GM23338 (cell line): ENCODE results near the gene FILIP1L. TPM values are rescaled to one million over a fixed set of nuclear protein-coding genes. Genes with fewer than 3 reads are reported as not detected.

Experiments
- EZH2 ChIP-seq: fragments of 200-600 bp; sonication (generic); IDR thresholded peaks from one replicate; pipeline ENCODE4 v1.8.0; 2017; ENCODE audit warnings: antibody characterized with exemption, mild to moderate bottlenecking, low read depth; ENCODE audit not compliant: unreplicated experiment
- EZH2phosphoT487 ChIP-seq: fragments of 200-600 bp; sonication (generic); IDR thresholded peaks from one replicate; pipeline ENCODE4 v1.8.1; 2018; ENCODE audit warnings: antibody characterized with exemption; ENCODE audit not compliant: unreplicated experiment
- POLR2AphosphoS5 ChIP-seq: IDR thresholded peaks from 2 replicates; pipeline ENCODE4 v1.6.1; 2016; ENCODE audit warnings: antibody characterized with exemption, low read depth
- ZNF331 ChIP-seq: fragments of 250-450 bp; sonication (Bioruptor Pico); IDR thresholded peaks from 2 replicates; pipeline ENCODE4 v1.5.0; 2020; ENCODE audit warnings: low read depth, mild to moderate bottlenecking, moderate library complexity
- polyA plus RNA-seq: library from polyadenylated mRNA; unstranded; fragments of >200 nt; fragmentation: Nextera tagmentation; extraction: Ambion mirVana; gene quantifications from 2 replicates; pipeline ENCODE4 v1.2.1, GENCODE V29; 2016
- total RNA-seq: library from RNA; depleted of rRNA; stranded (reverse); fragments of >200 nt; shearing (Covaris generic); gene quantifications from 2 replicates; pipeline ENCODE4 v1.2.3, GENCODE V29; 2014
- TF ChIP-seq, protein P1 (sequence below): fragments of 250-450 bp; sonication (Bioruptor Pico); IDR thresholded peaks from 2 replicates; pipeline ENCODE4 v1.5.0; 2020; ENCODE audit warnings: mild to moderate bottlenecking, moderate library complexity
- TF ChIP-seq, protein P2 (sequence below): IDR thresholded peaks from 2 replicates; pipeline ENCODE4 v1.6.1; 2016; ENCODE audit warnings: antibody characterized with exemption
- TF ChIP-seq, protein P3 (sequence below), 2 experiments: fragments of 200-600 bp in 1 of 2; sonication (generic) in 1 of 2; conservative IDR thresholded peaks; 2 replicates each; pipeline versions ENCODE4 v1.5.1 to v1.6.1; 2016 to 2017; ENCODE audit warnings: antibody characterized with exemption in 2 of 2, low read depth in 2 of 2, mild to moderate bottlenecking in 2 of 2, moderate library complexity in 1 of 2

FILIP1L gene
- total and polyA plus RNA-seq, 2 experiments from 2014 or later: 1.6 TPM; not detected in 1

DNA sequence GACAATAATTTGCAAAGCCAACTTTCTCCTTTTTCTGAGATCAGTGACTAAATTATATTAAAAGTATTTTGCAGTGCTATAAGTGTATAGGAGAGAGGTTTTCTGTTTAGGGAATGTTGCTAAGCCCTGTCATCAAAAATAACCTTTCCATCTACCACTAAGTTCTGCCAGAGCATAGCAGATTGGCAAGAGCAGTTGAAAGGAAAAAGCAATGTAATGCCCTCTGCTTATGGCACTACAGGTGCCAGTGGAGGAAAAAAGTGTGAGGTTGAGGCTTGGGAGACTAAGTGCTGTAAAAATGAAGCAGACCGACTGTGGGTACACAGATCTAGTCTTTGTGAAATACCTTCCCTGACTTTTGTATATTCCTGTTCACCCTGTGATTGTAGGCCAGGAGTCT lies 11.5 kb downstream of the FILIP1L start (continued):
- TF ChIP-seq, protein P1, sequence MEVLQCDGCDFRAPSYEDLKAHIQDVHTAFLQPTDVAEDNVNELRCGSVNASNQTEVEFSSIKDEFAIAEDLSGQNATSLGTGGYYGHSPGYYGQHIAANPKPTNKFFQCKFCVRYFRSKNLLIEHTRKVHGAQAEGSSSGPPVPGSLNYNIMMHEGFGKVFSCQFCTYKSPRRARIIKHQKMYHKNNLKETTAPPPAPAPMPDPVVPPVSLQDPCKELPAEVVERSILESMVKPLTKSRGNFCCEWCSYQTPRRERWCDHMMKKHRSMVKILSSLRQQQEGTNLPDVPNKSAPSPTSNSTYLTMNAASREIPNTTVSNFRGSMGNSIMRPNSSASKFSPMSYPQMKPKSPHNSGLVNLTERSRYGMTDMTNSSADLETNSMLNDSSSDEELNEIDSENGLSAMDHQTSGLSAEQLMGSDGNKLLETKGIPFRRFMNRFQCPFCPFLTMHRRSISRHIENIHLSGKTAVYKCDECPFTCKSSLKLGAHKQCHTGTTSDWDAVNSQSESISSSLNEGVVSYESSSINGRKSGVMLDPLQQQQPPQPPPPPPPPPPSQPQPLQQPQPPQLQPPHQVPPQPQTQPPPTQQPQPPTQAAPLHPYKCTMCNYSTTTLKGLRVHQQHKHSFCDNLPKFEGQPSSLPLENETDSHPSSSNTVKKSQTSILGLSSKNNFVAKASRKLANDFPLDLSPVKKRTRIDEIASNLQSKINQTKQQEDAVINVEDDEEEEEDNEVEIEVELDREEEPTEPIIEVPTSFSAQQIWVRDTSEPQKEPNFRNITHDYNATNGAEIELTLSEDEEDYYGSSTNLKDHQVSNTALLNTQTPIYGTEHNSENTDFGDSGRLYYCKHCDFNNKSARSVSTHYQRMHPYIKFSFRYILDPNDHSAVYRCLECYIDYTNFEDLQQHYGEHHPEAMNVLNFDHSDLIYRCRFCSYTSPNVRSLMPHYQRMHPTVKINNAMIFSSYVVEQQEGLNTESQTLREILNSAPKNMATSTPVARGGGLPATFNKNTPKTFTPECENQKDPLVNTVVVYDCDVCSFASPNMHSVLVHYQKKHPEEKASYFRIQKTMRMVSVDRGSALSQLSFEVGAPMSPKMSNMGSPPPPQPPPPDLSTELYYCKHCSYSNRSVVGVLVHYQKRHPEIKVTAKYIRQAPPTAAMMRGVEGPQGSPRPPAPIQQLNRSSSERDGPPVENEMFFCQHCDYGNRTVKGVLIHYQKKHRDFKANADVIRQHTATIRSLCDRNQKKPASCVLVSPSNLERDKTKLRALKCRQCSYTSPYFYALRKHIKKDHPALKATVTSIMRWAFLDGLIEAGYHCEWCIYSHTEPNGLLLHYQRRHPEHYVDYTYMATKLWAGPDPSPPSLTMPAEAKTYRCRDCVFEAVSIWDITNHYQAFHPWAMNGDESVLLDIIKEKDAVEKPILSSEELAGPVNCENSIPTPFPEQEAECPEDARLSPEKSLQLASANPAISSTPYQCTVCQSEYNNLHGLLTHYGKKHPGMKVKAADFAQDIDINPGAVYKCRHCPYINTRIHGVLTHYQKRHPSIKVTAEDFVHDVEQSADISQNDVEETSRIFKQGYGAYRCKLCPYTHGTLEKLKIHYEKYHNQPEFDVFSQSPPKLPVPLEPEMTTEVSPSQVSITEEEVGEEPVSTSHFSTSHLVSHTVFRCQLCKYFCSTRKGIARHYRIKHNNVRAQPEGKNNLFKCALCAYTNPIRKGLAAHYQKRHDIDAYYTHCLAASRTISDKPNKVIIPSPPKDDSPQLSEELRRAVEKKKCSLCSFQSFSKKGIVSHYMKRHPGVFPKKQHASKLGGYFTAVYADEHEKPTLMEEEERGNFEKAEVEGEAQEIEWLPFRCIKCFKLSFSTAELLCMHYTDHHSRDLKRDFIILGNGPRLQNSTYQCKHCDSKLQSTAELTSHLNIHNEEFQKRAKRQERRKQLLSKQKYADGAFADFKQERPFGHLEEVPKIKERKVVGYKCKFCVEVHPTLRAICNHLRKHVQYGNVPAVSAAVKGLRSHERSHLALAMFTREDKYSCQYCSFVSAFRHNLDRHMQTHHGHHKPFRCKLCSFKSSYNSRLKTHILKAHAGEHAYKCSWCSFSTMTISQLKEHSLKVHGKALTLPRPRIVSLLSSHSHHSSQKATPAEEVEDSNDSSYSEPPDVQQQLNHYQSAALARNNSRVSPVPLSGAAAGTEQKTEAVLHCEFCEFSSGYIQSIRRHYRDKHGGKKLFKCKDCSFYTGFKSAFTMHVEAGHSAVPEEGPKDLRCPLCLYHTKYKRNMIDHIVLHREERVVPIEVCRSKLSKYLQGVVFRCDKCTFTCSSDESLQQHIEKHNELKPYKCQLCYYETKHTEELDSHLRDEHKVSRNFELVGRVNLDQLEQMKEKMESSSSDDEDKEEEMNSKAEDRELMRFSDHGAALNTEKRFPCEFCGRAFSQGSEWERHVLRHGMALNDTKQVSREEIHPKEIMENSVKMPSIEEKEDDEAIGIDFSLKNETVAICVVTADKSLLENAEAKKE (CRISPR knock-in tag): no peak
- TF ChIP-seq EZH2 (no peak), EZH2phosphoT487 (no peak), ZNF331 (CRISPR knock-in tag) (no peak), POLR2AphosphoS5 (no peak)
- TF ChIP-seq, protein P2, sequence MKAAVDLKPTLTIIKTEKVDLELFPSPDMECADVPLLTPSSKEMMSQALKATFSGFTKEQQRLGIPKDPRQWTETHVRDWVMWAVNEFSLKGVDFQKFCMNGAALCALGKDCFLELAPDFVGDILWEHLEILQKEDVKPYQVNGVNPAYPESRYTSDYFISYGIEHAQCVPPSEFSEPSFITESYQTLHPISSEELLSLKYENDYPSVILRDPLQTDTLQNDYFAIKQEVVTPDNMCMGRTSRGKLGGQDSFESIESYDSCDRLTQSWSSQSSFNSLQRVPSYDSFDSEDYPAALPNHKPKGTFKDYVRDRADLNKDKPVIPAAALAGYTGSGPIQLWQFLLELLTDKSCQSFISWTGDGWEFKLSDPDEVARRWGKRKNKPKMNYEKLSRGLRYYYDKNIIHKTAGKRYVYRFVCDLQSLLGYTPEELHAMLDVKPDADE: no peak
- TF ChIP-seq, protein P3, sequence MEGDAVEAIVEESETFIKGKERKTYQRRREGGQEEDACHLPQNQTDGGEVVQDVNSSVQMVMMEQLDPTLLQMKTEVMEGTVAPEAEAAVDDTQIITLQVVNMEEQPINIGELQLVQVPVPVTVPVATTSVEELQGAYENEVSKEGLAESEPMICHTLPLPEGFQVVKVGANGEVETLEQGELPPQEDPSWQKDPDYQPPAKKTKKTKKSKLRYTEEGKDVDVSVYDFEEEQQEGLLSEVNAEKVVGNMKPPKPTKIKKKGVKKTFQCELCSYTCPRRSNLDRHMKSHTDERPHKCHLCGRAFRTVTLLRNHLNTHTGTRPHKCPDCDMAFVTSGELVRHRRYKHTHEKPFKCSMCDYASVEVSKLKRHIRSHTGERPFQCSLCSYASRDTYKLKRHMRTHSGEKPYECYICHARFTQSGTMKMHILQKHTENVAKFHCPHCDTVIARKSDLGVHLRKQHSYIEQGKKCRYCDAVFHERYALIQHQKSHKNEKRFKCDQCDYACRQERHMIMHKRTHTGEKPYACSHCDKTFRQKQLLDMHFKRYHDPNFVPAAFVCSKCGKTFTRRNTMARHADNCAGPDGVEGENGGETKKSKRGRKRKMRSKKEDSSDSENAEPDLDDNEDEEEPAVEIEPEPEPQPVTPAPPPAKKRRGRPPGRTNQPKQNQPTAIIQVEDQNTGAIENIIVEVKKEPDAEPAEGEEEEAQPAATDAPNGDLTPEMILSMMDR (conservative IDR thresholded peaks at IDR 0.05; ENCODE audit: low read depth in 2 of 2): no peak
